ENCODE measurements around the gene PGM3.

The PGM3 gene

GRCh38 chr6:83192871-83193746 is at the start of gene PGM3, which contains the start of gene RWDD2A:
TSS of gene PGM3 (minus strand) at chr6:83193265. CDS start at chr6:83191012, 2,253 bp downstream.
TSS of gene RWDD2A (plus strand) at chr6:83193357. CDS start at chr6:83194452, 1,095 bp downstream.
- Histone ChIP-seq H3K4me1 (peaks cover 12% of the 10 kb centered on the region), H3K27me3 (ENCODE audit: low read depth) (no peaks in the 10 kb centered on the region), H3K9me3 (no peaks in the 10 kb centered on the region), H3K4me3 (peak within 1 kb of the TSS; percentile 91), H3K36me3 (replicated peaks) (peaks cover 29% of the 10 kb centered on the region)
- in situ Hi-C loops (cut with MboI; ENCODE audit: low sequenced_read_pairs) = no loop called here
- peak; percentile 84 to 94 for DNase-seq (ENCODE audit: low spot score in 2 of 2)

GRCh38 chr6:83231146-83231545 is 38.1 kb upstream of the PGM3 start:
- no peaks in the 10 kb centered on the region for H3K9me3 ChIP-seq
- no peak overlapping the region for H3K4me3 ChIP-seq
- no peak for DNase-seq (ENCODE audit: low spot score in 2 of 2)
- H3K27me3 ChIP-seq (ENCODE audit: low read depth) = no peaks in the 10 kb centered on the region
- peaks cover 14% of the 10 kb centered on the region for H3K36me3 ChIP-seq (replicated peaks)
- H3K4me1 ChIP-seq = no peaks in the 10 kb centered on the region
- in situ Hi-C loops (cut with MboI; ENCODE audit: low sequenced_read_pairs) = no loop called here

GRCh38 chr6:83226517-83226916 is 33.5 kb upstream of the PGM3 start:
- Histone ChIP-seq H3K36me3 (replicated peaks) (peaks cover 25% of the 10 kb centered on the region), H3K9me3 (no peaks in the 10 kb centered on the region), H3K4me3 (no peak overlapping the region), H3K27me3 (ENCODE audit: low read depth) (no peaks in the 10 kb centered on the region), H3K4me1 (no peaks in the 10 kb centered on the region)
- in situ Hi-C loops (cut with MboI; ENCODE audit: low sequenced_read_pairs) = no loop called here
- no peak for DNase-seq (ENCODE audit: low spot score in 2 of 2)

DNA sequence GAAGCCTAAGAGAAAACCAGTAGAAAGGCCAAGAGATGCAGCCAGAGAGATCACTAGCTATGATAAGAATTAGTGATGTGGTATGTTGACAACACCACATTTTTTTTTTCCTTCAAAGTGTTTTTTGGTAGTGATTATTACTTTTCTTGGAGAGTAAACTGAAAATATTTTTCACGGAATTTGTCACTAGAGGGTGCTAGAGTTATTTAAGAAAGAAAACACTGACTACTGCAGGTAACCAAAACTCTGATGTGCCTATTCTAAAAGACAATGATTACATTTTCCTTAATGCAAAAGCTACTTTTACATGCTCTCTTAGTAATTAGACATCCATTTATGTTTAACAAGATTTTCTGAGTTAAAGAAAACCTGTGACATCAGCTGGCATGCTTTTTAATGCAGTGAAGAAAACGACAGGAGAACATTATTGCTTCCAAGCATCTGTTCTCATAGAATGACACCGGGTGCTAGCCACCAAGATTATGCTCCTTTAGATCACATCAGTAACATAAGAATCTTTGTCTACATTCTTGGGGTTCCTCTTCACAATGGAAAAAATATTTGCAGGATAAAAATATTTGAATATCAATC is 28.9 kb upstream of the PGM3 start:
- in situ Hi-C loops (cut with MboI; ENCODE audit: low sequenced_read_pairs) = loop anchor here (5.0 kb wide), 1 partner anchor 295 kb away; no protein-coding TSS in a partner anchor
- Histone ChIP-seq H3K4me1 (no peaks in the 10 kb centered on the region), H3K4me3 (no peak overlapping the region), H3K36me3 (replicated peaks) (peaks cover 15% of the 10 kb centered on the region; the same call in 1 of the 2 replicates), H3K27me3 (ENCODE audit: low read depth) (no peaks in the 10 kb centered on the region), H3K9me3 (no peaks in the 10 kb centered on the region)
- DNase-seq (ENCODE audit: low spot score in 2 of 2) = peak in 1 of 2 experiments; percentile 58

GRCh38 chr6:83221276-83221675 is 28.2 kb upstream of the PGM3 start:
- Histone ChIP-seq H3K4me1 (no peaks in the 10 kb centered on the region), H3K9me3 (no peaks in the 10 kb centered on the region), H3K27me3 (ENCODE audit: low read depth) (no peaks in the 10 kb centered on the region), H3K4me3 (no peak overlapping the region), H3K36me3 (replicated peaks) (peaks cover 12% of the 10 kb centered on the region; the same call in 1 of the 2 replicates)
- DNase-seq (ENCODE audit: low spot score in 2 of 2) = no peak
- in situ Hi-C loops (cut with MboI; ENCODE audit: low sequenced_read_pairs) = loop anchor here (5.0 kb wide), 1 partner anchor 296 kb away; no protein-coding TSS in a partner anchor

DNA sequence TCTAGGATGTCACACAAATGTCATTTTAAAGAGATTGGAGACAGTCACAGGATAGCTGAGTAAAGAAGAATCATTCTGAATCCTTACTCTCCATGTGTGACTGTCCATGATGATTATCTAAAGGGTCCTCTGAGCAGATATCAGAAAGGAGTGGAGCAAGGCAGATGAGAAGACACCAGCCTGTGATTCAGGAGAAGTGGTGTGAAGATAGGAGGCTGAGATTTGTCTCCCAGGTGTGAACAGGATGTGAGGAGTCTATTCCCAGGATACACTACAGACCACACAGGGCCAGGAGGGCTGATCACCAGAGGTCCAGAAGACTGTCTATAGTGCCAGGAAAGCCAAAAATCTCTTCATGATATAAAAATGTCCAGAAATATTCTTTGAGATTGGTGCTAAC is 27.1 kb upstream of the PGM3 start:
- no peak overlapping the region for H3K4me3 ChIP-seq
- peaks cover 9% of the 10 kb centered on the region; the same call in 1 of the 2 replicates for H3K36me3 ChIP-seq (replicated peaks)
- no peaks in the 10 kb centered on the region for H3K9me3 ChIP-seq
- H3K27me3 ChIP-seq (ENCODE audit: low read depth) = no peaks in the 10 kb centered on the region
- no peaks in the 10 kb centered on the region for H3K4me1 ChIP-seq
- in situ Hi-C loops (cut with MboI; ENCODE audit: low sequenced_read_pairs) = loop anchor here (5.0 kb wide), 1 partner anchor 297 kb away; no protein-coding TSS in a partner anchor
- no peak for DNase-seq (ENCODE audit: low spot score in 2 of 2)

DNA sequence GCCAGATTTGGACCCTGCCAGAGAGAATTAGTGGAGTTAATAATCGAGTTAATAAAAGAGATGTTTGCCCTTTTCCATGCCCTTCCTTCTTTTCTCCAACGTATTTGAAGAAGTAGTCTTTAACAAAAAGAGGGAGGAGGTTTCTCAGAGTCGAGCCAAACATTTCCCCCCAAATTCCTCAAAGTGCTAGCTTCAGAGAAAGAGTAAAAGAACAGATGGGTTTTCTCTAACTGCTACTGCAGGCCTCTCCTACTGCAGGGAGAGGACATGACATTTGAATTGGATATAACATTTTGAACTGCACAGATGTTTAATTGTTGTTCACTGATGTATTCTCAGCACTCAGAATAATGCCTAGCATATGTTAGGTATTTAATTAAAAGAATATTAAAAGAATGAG is 25.6 kb upstream of the PGM3 start:
- DNase-seq (ENCODE audit: low spot score in 2 of 2) = no peak
- Histone ChIP-seq H3K9me3 (no peaks in the 10 kb centered on the region), H3K27me3 (ENCODE audit: low read depth) (no peaks in the 10 kb centered on the region), H3K4me3 (no peak overlapping the region), H3K4me1 (no peaks in the 10 kb centered on the region), H3K36me3 (replicated peaks) (peaks cover 4% of the 10 kb centered on the region; the same call in 1 of the 2 replicates)
- in situ Hi-C loops (cut with MboI; ENCODE audit: low sequenced_read_pairs) = no loop called here

- Histone ChIP-seq H3K4me3 (no peak overlapping the region), H3K27me3 (ENCODE audit: low read depth) (no peaks in the 10 kb centered on the region), H3K36me3 (replicated peaks) (peaks cover under 1% of the 10 kb centered on the region; the same call in 1 of the 2 replicates), H3K9me3 (no peaks in the 10 kb centered on the region), H3K4me1 (no peaks in the 10 kb centered on the region)
- no peak for DNase-seq (ENCODE audit: low spot score in 2 of 2)
- in situ Hi-C loops (cut with MboI; ENCODE audit: low sequenced_read_pairs) = no loop called here
Measured at GRCh38 chr6:83216806-83217205, 23.7 kb upstream of the PGM3 start.

GRCh38 chr6:83215131-83216047 is 22.3 kb upstream of the PGM3 start:
- no peaks in the 10 kb centered on the region for H3K4me1 ChIP-seq
- in situ Hi-C loops (cut with MboI; ENCODE audit: low sequenced_read_pairs) = no loop called here
- no peaks in the 10 kb centered on the region for H3K27me3 ChIP-seq (ENCODE audit: low read depth)
- no peak overlapping the region for H3K4me3 ChIP-seq
- H3K9me3 ChIP-seq = no peaks in the 10 kb centered on the region
- peak; percentile 73 to 77 for DNase-seq (ENCODE audit: low spot score in 2 of 2)
- peaks cover 4% of the 10 kb centered on the region; the same call in 1 of the 2 replicates for H3K36me3 ChIP-seq (replicated peaks)

GRCh38 chr6:83202031-83202430 is 9.0 kb upstream of the PGM3 start:
- no peak for DNase-seq (ENCODE audit: low spot score in 2 of 2)
- H3K27me3 ChIP-seq (ENCODE audit: low read depth) = no peaks in the 10 kb centered on the region
- no peaks in the 10 kb centered on the region for H3K9me3 ChIP-seq
- 0 out of 2 replicates have a peak, but pooled peaks cover 2% of the 10 kb centered on the region for H3K36me3 ChIP-seq (replicated peaks)
- in situ Hi-C loops (cut with MboI; ENCODE audit: low sequenced_read_pairs) = no loop called here
- H3K4me3 ChIP-seq = no peak overlapping the region
- no peaks in the 10 kb centered on the region for H3K4me1 ChIP-seq

DNA sequence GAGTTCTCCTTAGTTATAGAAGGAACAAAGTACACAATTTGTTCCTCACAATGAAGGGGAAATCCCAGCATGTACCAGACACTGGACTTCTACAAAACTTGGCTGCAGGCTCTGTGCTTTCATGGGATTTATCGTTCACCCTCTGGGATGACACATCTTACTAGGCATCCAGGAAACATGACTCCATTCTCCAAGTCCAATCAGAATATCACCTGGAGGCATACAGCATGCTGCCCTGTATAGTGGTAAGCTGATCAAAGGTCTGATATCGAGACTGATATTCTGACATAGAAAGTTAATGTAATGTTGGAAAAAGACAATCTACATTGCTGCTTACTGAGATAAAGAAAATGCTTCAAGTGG is 6.8 kb upstream of the PGM3 start:
- Histone ChIP-seq H3K9me3 (no peaks in the 10 kb centered on the region), H3K4me3 (no peak overlapping the region), H3K27me3 (ENCODE audit: low read depth) (no peaks in the 10 kb centered on the region), H3K4me1 (no peaks in the 10 kb centered on the region; the same call in 1 of the 2 replicates), H3K36me3 (replicated peaks) (peaks cover 14% of the 10 kb centered on the region; the same call in 1 of the 2 replicates)
- DNase-seq (ENCODE audit: low spot score in 2 of 2) = no peak
- in situ Hi-C loops (cut with MboI; ENCODE audit: low sequenced_read_pairs) = no loop called here

GRCh38 chr6:83199173-83199862 is 6.3 kb upstream of the PGM3 start:
- no peak for DNase-seq (ENCODE audit: low spot score in 2 of 2)
- no peaks in the 10 kb centered on the region for H3K9me3 ChIP-seq
- H3K27me3 ChIP-seq (ENCODE audit: low read depth) = no peaks in the 10 kb centered on the region
- peaks cover 14% of the 10 kb centered on the region; the same call in 1 of the 2 replicates for H3K36me3 ChIP-seq (replicated peaks)
- no peak overlapping the region for H3K4me3 ChIP-seq
- H3K4me1 ChIP-seq = peaks cover 5% of the 10 kb centered on the region
- in situ Hi-C loops (cut with MboI; ENCODE audit: low sequenced_read_pairs) = no loop called here

Measured in HAP-1 (cell line).